ENCODE results near the gene STUM.
A peak's percentile ranks its signal among the peaks of the same experiment; 100 is the strongest.

STUM gene

GRCh38 chr1:226628612-226629155 lies 80.1 kb downstream of the STUM start:
- Histone ChIP-seq H3K4me1 (ENCODE audit: control insufficient read depth in 5 of 5, insufficient read depth in 5 of 5, low read length in 5 of 5) (peaks cover 2 to 26% (median 7%) of the 10 kb centered on the region in 5 donors), H3K9me3 (ENCODE audit: control insufficient read depth in 5 of 5, low read length in 5 of 5) (no peaks in the 10 kb centered on the region), H3K27me3 (ENCODE audit: control insufficient read depth in 5 of 5, insufficient read depth in 4 of 5, low read length in 5 of 5) (no peaks in the 10 kb centered on the region), H3K4me3 (ENCODE audit: low read depth in 1 of 5, low read length in 5 of 5) (no peak overlapping the region), H3K9ac (ENCODE audit: low read length in 5 of 5) (no peak overlapping the region), H3K36me3 (ENCODE audit: control insufficient read depth in 5 of 5, insufficient read depth in 5 of 5, low read length in 5 of 5) (peaks cover 0 to 20% (median 12%) of the 10 kb centered on the region in 5 donors), H3K27ac (ENCODE audit: low read depth, low read length) (no peak overlapping the region)

GRCh38 chr1:226629210-226629895 lies 80.8 kb downstream of the STUM start:
- H3K27me3 ChIP-seq (ENCODE audit: control insufficient read depth in 5 of 5, insufficient read depth in 4 of 5, low read length in 5 of 5): no peaks in the 10 kb centered on the region
- peaks cover 0 to 25% (median 12%) of the 10 kb centered on the region in 5 donors for H3K36me3 ChIP-seq (ENCODE audit: control insufficient read depth in 5 of 5, insufficient read depth in 5 of 5, low read length in 5 of 5)
- H3K9me3 ChIP-seq (ENCODE audit: control insufficient read depth in 5 of 5, low read length in 5 of 5): no peaks in the 10 kb centered on the region
- H3K9ac ChIP-seq (ENCODE audit: low read length in 5 of 5): no peak overlapping the region
- H3K27ac ChIP-seq (ENCODE audit: low read depth, low read length): no peak overlapping the region
- H3K4me3 ChIP-seq (ENCODE audit: low read depth in 1 of 5, low read length in 5 of 5): no peak overlapping the region
- H3K4me1 ChIP-seq (ENCODE audit: control insufficient read depth in 5 of 5, insufficient read depth in 5 of 5, low read length in 5 of 5): peaks cover 3 to 32% (median 13%) of the 10 kb centered on the region in 5 donors

GRCh38 chr1:226629896-226630550 lies 81.5 kb downstream of the STUM start:
- no peak overlapping the region for H3K27ac ChIP-seq (ENCODE audit: low read depth, low read length)

GRCh38 chr1:226630592-226630991 lies 82.0 kb downstream of the STUM start:
- Histone ChIP-seq H3K9me3 (ENCODE audit: control insufficient read depth in 5 of 5, low read length in 5 of 5) (no peaks in the 10 kb centered on the region), H3K9ac (ENCODE audit: low read length in 5 of 5) (no peak overlapping the region), H3K27me3 (ENCODE audit: control insufficient read depth in 5 of 5, insufficient read depth in 4 of 5, low read length in 5 of 5) (no peaks in the 10 kb centered on the region), H3K36me3 (ENCODE audit: control insufficient read depth in 5 of 5, insufficient read depth in 5 of 5, low read length in 5 of 5) (peaks cover 0 to 28% (median 18%) of the 10 kb centered on the region in 5 donors), H3K4me3 (ENCODE audit: low read depth in 1 of 5, low read length in 5 of 5) (no peak overlapping the region), H3K4me1 (ENCODE audit: control insufficient read depth in 5 of 5, insufficient read depth in 5 of 5, low read length in 5 of 5) (peaks cover 3 to 45% (median 13%) of the 10 kb centered on the region in 5 donors), H3K27ac (ENCODE audit: low read depth, low read length) (no peak overlapping the region)

More at GRCh38 chr1:226629896-226630550, 81.5 kb downstream of the STUM start:
- no peaks in the 10 kb centered on the region for H3K9me3 ChIP-seq (ENCODE audit: control insufficient read depth in 5 of 5, low read length in 5 of 5)
- no peaks in the 10 kb centered on the region for H3K27me3 ChIP-seq (ENCODE audit: control insufficient read depth in 5 of 5, insufficient read depth in 4 of 5, low read length in 5 of 5)
- H3K9ac ChIP-seq (ENCODE audit: low read length in 5 of 5): no peak overlapping the region
- H3K4me3 ChIP-seq (ENCODE audit: low read depth in 1 of 5, low read length in 5 of 5): no peak overlapping the region
- peaks cover 3 to 39% (median 13%) of the 10 kb centered on the region in 5 donors for H3K4me1 ChIP-seq (ENCODE audit: control insufficient read depth in 5 of 5, insufficient read depth in 5 of 5, low read length in 5 of 5)
- H3K36me3 ChIP-seq (ENCODE audit: control insufficient read depth in 5 of 5, insufficient read depth in 5 of 5, low read length in 5 of 5): peaks cover 0 to 28% (median 18%) of the 10 kb centered on the region in 5 donors

- peaks cover 0 to 36% (median 23%) of the 10 kb centered on the region in 5 donors for H3K36me3 ChIP-seq (ENCODE audit: control insufficient read depth in 5 of 5, insufficient read depth in 5 of 5, low read length in 5 of 5)
- H3K9me3 ChIP-seq (ENCODE audit: control insufficient read depth in 5 of 5, low read length in 5 of 5): no peaks in the 10 kb centered on the region
- H3K27ac ChIP-seq (ENCODE audit: low read depth, low read length): no peak overlapping the region
- H3K9ac ChIP-seq (ENCODE audit: low read length in 5 of 5): no peak overlapping the region
- peaks cover 3 to 49% (median 11%) of the 10 kb centered on the region in 5 donors for H3K4me1 ChIP-seq (ENCODE audit: control insufficient read depth in 5 of 5, insufficient read depth in 5 of 5, low read length in 5 of 5)
- H3K27me3 ChIP-seq (ENCODE audit: control insufficient read depth in 5 of 5, insufficient read depth in 4 of 5, low read length in 5 of 5): no peaks in the 10 kb centered on the region
- H3K4me3 ChIP-seq (ENCODE audit: low read depth in 1 of 5, low read length in 5 of 5): no peak overlapping the region
These were observed 82.9 kb downstream of the STUM start for GRCh38 chr1:226631229-226632000.

- H3K9me3 ChIP-seq (ENCODE audit: control insufficient read depth in 5 of 5, low read length in 5 of 5): no peaks in the 10 kb centered on the region
- peaks cover 0 to 45% (median 32%) of the 10 kb centered on the region in 5 donors for H3K36me3 ChIP-seq (ENCODE audit: control insufficient read depth in 5 of 5, insufficient read depth in 5 of 5, low read length in 5 of 5)
- no peak overlapping the region for H3K9ac ChIP-seq (ENCODE audit: low read length in 5 of 5)
- H3K27ac ChIP-seq (ENCODE audit: low read depth, low read length): no peak overlapping the region
- H3K4me1 ChIP-seq (ENCODE audit: control insufficient read depth in 5 of 5, insufficient read depth in 5 of 5, low read length in 5 of 5): peaks cover under 1 to 49% (median 9%) of the 10 kb centered on the region in 5 donors
- no peaks in the 10 kb centered on the region for H3K27me3 ChIP-seq (ENCODE audit: control insufficient read depth in 5 of 5, insufficient read depth in 4 of 5, low read length in 5 of 5)
- no peak overlapping the region for H3K4me3 ChIP-seq (ENCODE audit: low read depth in 1 of 5, low read length in 5 of 5)
These were observed 83.8 kb downstream of the STUM start for GRCh38 chr1:226632169-226632879.

GRCh38 chr1:226632922-226633351 lies 84.4 kb downstream of the STUM start:
- peaks cover 3 to 53% (median 15%) of the 10 kb centered on the region in 5 donors for H3K4me1 ChIP-seq (ENCODE audit: control insufficient read depth in 5 of 5, insufficient read depth in 5 of 5, low read length in 5 of 5)

GRCh38 chr1:226633541-226634165 lies 85.1 kb downstream of the STUM start:
- no peaks in the 10 kb centered on the region for H3K27me3 ChIP-seq (ENCODE audit: control insufficient read depth in 5 of 5, insufficient read depth in 4 of 5, low read length in 5 of 5)
- H3K4me3 ChIP-seq (ENCODE audit: low read depth in 1 of 5, low read length in 5 of 5): no peak overlapping the region
- H3K9ac ChIP-seq (ENCODE audit: low read length in 5 of 5): peak overlapping the region in 1 of 5 donors; percentile 35
- peaks cover 0 to 57% (median 44%) of the 10 kb centered on the region in 5 donors for H3K36me3 ChIP-seq (ENCODE audit: control insufficient read depth in 5 of 5, insufficient read depth in 5 of 5, low read length in 5 of 5)
- peak overlapping the region; percentile 8 for H3K27ac ChIP-seq (ENCODE audit: low read depth, low read length)
- no peaks in the 10 kb centered on the region for H3K9me3 ChIP-seq (ENCODE audit: control insufficient read depth in 5 of 5, low read length in 5 of 5)
- H3K4me1 ChIP-seq (ENCODE audit: control insufficient read depth in 5 of 5, insufficient read depth in 5 of 5, low read length in 5 of 5): peaks cover 5 to 57% (median 22%) of the 10 kb centered on the region in 5 donors

More at GRCh38 chr1:226632922-226633351, 84.4 kb downstream of the STUM start:
- Histone ChIP-seq H3K9ac (ENCODE audit: low read length in 5 of 5) (no peak overlapping the region), H3K27me3 (ENCODE audit: control insufficient read depth in 5 of 5, insufficient read depth in 4 of 5, low read length in 5 of 5) (no peaks in the 10 kb centered on the region), H3K27ac (ENCODE audit: low read depth, low read length) (no peak overlapping the region), H3K36me3 (ENCODE audit: control insufficient read depth in 5 of 5, insufficient read depth in 5 of 5, low read length in 5 of 5) (peaks cover 0 to 50% (median 38%) of the 10 kb centered on the region in 5 donors), H3K4me3 (ENCODE audit: low read depth in 1 of 5, low read length in 5 of 5) (no peak overlapping the region), H3K9me3 (ENCODE audit: control insufficient read depth in 5 of 5, low read length in 5 of 5) (no peaks in the 10 kb centered on the region)

GRCh38 chr1:226634166-226634588 lies 85.6 kb downstream of the STUM start:
- H3K36me3 ChIP-seq (ENCODE audit: control insufficient read depth in 5 of 5, insufficient read depth in 5 of 5, low read length in 5 of 5): peaks cover 0 to 62% (median 46%) of the 10 kb centered on the region in 5 donors

More at GRCh38 chr1:226634166-226634588, 85.6 kb downstream of the STUM start:
- Histone ChIP-seq H3K27me3 (ENCODE audit: control insufficient read depth in 5 of 5, insufficient read depth in 4 of 5, low read length in 5 of 5) (no peaks in the 10 kb centered on the region), H3K9ac (ENCODE audit: low read length in 5 of 5) (peak overlapping the region in 1 of 5 donors; percentile 35), H3K27ac (ENCODE audit: low read depth, low read length) (peak overlapping the region; percentile 8), H3K4me3 (ENCODE audit: low read depth in 1 of 5, low read length in 5 of 5) (no peak overlapping the region), H3K4me1 (ENCODE audit: control insufficient read depth in 5 of 5, insufficient read depth in 5 of 5, low read length in 5 of 5) (peaks cover 5 to 57% (median 22%) of the 10 kb centered on the region in 5 donors), H3K9me3 (ENCODE audit: control insufficient read depth in 5 of 5, low read length in 5 of 5) (no peaks in the 10 kb centered on the region)
